DMS79 (cell line): ENCODE data around the gene ROBO1.

Experiments
- DNase-seq: peaks from one replicate; lab custom pipeline; 2025; lab: John Stamatoyannopoulos, UW

Gene ROBO1

DNA sequence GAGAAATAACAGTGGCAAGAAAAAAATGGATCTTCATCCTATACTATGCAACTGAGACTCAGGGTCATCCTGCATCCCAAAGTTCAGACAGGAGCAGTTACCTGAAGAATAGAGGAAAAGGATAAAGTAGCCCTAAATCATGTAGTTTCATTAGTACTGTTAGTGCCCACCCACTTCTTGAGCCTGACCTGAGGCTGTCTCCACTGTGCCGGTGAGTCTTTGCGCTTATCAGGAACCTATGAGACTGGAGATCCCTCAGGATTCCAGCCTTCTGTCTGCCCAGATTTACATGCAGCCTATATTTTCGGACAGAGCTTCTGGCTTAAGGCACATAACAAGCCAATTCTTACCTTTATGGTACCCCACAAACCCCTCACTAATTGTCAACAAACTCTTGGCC is 791.6 kb downstream of the ROBO1 start:
- no peak for DNase-seq

GRCh38 chr3:78974181-78974790 is 793.5 kb downstream of the ROBO1 start:
- DNase-seq, result no peak

DNA sequence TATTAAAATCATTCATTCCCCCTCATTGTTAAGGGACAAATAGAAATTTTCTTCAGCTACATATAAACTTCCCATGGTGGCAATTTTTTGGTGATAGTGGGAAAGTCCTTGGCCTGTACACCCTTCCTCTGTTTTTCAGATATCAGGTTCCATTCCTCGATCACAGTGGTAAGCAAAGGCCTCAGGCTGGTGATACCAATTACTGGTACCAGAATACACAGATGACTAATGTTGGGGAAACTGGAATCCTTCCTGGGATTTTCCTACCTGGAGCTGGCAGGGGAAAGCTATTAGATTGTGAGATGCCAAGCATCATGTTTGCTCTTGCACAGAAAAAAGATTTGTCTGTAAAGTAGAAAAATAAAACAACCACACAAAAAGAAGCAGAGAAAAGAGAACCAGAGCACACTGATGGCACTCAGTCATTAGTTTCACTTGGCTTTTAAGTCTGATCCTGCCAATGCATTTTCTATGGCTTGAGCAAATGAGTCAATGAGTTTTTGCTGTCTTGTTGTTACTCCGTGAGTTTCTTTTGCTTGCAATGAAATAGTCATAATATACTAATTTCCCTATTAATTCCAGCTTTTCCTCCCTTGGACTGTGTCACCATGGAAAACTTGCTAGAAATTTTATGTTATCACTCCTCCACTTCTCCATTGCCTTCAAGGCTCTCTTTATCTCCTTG is 795.0 kb downstream of the ROBO1 start:
- no peak for DNase-seq

DNA sequence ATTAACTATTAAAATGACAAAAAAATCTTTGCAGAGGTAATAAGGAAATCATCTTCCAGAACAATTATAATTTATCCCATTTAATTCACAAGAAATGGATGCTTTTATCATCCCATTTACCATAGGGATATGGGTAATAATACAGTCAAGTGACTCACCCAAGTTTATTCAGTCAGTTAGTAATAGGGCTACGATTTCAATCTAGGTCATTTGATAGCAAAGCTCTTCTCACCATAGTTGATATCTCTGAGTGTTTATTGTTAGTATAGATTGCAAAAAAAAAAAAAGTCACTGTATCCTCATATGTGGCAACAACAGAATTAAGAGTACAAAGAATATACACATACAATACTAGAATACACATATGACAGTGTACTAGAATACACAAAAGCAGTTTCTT is 797.1 kb downstream of the ROBO1 start:
- no peak for DNase-seq

GRCh38 chr3:78969483-78969882 is 798.3 kb downstream of the ROBO1 start:
- DNase-seq, result no peak

GRCh38 chr3:78967061-78967460 is 800.7 kb downstream of the ROBO1 start:
- no peak for DNase-seq

GRCh38 chr3:78963771-78964170 is 804.0 kb downstream of the ROBO1 start:
- no peak for DNase-seq

- no peak for DNase-seq
Observed at GRCh38 chr3:78957456-78957855, 810.3 kb downstream of the ROBO1 start.

DNA sequence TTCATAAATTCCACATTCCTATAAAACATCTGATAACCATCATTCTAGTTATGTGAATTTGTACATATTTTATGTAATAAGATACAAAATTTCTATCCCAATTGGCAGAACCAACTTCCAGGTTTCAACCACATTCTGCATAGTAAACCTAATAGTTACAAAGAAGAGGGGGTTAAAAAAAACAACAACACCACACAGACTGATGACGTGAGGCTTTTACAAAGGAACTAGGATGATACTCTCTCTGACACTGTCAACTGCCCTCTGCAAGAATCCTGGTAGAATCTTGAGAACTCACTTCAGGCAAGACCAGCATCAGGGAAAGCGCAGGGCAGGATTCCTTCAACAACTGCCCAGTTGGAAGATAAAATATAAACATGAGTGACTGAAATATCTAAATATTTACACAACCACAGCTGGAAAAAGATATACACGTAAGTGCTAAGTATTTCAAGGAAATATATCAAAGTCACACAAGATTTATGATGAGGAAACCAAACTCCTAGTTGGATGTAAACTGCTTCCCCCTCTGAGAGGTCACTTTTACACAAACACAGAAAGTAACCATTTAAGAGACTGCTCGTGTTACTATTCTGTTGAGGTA is 816.4 kb downstream of the ROBO1 start:
- DNase-seq, result no peak

GRCh38 chr3:78941587-78941986 is 826.2 kb downstream of the ROBO1 start:
- no peak for DNase-seq

DNA sequence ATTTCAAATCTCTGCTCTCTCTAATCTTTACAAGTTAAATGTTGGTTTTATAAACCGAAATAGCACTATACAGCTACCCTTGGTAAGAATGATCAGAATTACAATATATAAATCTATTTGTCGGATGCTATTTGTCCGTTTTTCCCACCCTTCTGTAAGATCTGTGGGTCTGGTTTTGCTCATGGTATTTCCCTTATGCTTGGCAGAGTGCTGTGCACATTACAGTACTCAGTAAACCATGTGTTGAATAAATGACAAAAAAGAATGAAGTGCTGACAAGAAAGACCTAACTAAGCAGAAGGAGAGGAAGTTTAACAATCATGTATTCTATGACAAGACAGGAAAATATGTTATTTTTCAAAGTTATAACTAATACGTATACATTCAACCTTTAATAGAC is 827.2 kb downstream of the ROBO1 start:
- DNase-seq, result no peak

- DNase-seq, result no peak
Observed at GRCh38 chr3:78940128-78940527, 827.7 kb downstream of the ROBO1 start.

DNA sequence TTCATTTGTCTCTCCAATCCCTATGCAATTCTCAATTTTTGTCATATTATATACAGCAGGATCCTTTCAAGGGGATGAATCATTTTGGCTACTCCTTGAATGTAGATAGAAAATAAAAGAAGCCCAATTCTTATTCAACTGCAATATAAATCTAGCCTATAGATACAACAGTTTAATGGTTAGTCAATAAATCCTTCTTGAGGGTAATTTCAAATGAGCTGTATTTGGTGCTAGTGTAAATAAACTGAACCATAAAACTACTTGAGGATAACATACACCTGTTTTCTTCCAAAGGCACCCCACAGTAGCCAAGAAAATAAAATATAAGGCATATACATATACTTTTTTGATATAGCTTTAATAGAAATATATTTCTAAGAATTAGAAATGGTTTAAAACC is 830.3 kb downstream of the ROBO1 start:
- no peak for DNase-seq

DNA sequence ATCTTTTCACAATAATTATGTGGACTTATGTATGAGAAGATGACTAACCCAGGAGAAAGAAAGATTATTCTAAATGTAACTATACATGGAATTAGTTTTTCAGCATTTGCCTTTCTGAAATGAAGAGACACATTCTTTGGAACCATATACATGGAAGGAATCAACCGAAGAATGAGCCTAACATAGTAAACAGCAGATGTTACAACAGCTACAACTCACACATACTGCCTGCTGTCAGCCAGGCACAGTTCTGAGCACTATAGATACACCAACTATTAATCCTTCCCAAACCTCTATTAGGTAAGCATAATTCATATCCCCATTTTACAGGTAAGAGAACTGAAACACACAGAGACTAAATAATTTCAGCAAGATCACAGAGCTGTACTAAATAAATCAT is 840.0 kb downstream of the ROBO1 start:
- DNase-seq, result no peak

DNA sequence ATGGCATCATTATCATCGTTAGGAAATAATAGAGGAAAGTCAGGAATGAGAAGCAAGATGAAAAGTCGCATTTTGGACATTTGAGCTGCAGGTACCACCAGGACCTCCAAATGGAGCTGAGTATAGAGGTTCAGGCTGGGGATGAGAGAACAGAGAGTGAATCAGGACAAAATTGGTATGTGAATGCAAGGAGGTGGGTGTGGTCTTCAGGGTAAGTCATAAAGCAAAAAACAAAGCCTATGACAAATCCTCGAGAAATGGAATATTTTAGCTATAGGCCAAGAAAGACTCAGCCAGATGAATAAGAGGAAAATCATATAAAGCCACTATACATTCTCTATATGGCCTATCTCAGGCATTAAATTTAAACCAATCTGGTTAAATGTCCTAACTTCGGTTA is 841.3 kb downstream of the ROBO1 start:
- no peak for DNase-seq

DNA sequence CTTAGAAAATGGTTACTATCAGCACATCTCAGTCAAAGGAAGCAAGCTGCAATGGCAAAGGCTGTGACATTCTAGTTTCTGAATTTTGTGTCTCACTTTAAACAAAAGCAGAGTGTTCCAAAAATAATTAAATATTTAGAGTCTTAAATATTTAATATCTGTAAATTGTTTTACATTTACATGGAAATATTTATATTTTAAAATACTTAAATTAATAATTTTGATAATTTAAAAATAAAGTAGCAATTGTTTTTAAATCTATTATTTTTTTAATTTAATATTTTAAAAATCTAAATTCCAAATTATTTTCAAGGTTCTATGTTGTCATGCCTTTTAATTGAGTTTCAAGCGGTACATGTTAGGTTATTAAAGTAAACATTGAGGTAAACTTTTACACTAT is 843.1 kb downstream of the ROBO1 start:
- DNase-seq, result no peak

- DNase-seq, result no peak
Observed at GRCh38 chr3:78919021-78919755, 848.6 kb downstream of the ROBO1 start.

GRCh38 chr3:78918361-78919020 is 849.3 kb downstream of the ROBO1 start:
- DNase-seq, result no peak

- no peak for DNase-seq
Observed at GRCh38 chr3:78917536-78917935, 850.3 kb downstream of the ROBO1 start.

- DNase-seq, result no peak
Observed at GRCh38 chr3:78913711-78914110, 854.1 kb downstream of the ROBO1 start.

DNA sequence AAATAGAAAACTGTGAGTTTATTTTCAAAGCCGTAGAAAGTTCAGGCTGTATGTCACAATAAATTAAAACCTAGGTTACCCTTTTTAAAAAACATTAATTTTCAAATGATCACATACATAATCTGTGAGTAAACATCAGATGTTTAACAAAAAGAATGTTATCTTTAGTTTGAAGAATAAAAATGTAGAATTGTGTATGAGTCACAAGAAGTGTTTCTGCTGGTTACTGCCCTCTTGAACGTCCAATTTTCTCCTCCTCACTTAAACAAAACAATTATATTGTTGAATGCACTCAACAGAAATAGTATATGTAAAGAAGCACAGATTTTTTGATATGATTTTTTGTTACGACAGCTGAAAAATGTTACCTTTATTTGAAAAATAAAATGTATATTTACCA is 855.1 kb downstream of the ROBO1 start:
- no peak for DNase-seq

- no peak for DNase-seq
Observed at GRCh38 chr3:78912259-78912658, 855.5 kb downstream of the ROBO1 start.
